ENCODE measurements around the gene DMD.

GRCh38 chrX:31200430-31200829 is 2010.9 kb downstream of the DMD start:
- no peak for TF ChIP-seq ZFX (IDR thresholded peaks at IDR 0.05)
- TF ChIP-seq, protein P1, sequence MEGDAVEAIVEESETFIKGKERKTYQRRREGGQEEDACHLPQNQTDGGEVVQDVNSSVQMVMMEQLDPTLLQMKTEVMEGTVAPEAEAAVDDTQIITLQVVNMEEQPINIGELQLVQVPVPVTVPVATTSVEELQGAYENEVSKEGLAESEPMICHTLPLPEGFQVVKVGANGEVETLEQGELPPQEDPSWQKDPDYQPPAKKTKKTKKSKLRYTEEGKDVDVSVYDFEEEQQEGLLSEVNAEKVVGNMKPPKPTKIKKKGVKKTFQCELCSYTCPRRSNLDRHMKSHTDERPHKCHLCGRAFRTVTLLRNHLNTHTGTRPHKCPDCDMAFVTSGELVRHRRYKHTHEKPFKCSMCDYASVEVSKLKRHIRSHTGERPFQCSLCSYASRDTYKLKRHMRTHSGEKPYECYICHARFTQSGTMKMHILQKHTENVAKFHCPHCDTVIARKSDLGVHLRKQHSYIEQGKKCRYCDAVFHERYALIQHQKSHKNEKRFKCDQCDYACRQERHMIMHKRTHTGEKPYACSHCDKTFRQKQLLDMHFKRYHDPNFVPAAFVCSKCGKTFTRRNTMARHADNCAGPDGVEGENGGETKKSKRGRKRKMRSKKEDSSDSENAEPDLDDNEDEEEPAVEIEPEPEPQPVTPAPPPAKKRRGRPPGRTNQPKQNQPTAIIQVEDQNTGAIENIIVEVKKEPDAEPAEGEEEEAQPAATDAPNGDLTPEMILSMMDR (conservative IDR thresholded peaks at IDR 0.05): no peak

Measured in C4-2B (cell line).